Fibroblast of pulmonary artery (primary cell): ENCODE data around the gene CHKB.

Experiments
- DNase-seq: peaks from one replicate; pipeline ENCODE4 v3.0.0-alpha.2; 2010; ENCODE audit warnings: low read depth
- H3K4me3 ChIP-seq: replicated peaks from 2 replicates; pipeline ENCODE4 v1.5.1; 2011; ENCODE audit warnings: low read depth, mild to moderate bottlenecking, control low read depth, low read length, moderate library complexity
- TF ChIP-seq, protein P1 (sequence below): IDR thresholded peaks from 2 replicates; pipeline ENCODE4 v1.5.1; 2011; ENCODE audit warnings: mild to moderate bottlenecking, control low read depth, low read length, inconsistent platforms; ENCODE audit errors: missing control alignments

CHKB gene

DNA sequence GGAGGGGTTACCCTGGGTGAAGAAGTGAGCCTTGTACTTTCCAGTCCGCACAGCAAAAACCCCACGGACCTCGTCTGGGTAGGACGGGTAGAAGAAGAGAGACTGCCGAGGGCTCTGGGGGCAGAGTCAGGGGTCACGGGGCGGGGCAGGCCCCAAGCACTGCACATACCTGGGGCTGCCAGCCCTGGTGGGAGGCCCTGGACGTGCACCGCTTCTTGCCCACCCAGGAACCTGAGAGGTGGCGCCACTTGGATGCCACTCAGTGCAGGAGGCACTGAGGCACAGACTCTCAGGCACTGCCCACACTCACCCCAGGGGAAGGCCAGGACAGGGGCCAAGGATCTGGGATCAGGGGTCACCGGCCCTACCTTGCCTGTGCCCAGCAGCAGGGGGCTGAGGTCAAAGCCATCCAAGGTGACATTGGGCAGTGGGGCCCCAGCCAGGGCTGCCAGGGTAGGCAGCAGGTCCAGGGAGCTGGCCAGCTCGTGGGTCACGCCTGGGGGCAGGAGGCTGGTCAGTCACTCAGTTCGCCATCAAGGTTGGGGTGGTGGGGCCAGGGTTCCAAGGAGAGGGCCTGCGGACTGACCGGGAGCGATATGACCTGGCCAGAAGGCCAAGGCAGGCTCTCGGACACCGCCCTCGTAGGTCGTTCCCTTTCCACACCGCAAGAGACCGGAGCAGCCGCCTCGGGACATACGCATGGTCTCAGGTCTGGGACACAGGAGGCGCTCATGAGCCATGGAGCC lies 43.1 kb upstream of the CHKB start:
- TF ChIP-seq, protein P1, sequence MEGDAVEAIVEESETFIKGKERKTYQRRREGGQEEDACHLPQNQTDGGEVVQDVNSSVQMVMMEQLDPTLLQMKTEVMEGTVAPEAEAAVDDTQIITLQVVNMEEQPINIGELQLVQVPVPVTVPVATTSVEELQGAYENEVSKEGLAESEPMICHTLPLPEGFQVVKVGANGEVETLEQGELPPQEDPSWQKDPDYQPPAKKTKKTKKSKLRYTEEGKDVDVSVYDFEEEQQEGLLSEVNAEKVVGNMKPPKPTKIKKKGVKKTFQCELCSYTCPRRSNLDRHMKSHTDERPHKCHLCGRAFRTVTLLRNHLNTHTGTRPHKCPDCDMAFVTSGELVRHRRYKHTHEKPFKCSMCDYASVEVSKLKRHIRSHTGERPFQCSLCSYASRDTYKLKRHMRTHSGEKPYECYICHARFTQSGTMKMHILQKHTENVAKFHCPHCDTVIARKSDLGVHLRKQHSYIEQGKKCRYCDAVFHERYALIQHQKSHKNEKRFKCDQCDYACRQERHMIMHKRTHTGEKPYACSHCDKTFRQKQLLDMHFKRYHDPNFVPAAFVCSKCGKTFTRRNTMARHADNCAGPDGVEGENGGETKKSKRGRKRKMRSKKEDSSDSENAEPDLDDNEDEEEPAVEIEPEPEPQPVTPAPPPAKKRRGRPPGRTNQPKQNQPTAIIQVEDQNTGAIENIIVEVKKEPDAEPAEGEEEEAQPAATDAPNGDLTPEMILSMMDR: no peak
- H3K4me3 ChIP-seq: no peak overlapping the region
- DNase-seq: no peak

DNA sequence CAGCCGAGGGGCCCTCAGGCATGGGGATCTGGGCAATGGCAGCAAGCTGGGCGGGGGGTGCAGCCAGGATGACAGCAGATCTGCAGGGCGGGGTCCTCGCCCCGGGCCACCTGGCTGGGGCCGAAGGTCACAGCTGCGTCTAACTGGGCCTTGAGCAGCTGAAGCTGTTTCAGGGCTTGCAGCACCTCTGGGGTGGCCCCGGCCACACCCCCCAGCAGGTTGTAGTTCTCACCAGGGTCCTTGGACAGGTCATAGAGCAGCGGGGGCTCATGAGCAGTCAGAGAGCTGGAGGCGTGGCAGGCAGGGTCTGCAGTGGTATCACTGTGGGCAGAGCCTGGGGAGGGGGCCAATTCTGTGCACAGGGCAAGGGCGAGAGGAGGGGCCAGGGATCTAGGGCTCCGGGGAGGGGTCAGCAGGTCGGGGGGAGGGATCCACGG lies 42.5 kb upstream of the CHKB start:
- TF ChIP-seq, protein P1: no peak
- DNase-seq: no peak
- H3K4me3 ChIP-seq: no peak overlapping the region

DNA sequence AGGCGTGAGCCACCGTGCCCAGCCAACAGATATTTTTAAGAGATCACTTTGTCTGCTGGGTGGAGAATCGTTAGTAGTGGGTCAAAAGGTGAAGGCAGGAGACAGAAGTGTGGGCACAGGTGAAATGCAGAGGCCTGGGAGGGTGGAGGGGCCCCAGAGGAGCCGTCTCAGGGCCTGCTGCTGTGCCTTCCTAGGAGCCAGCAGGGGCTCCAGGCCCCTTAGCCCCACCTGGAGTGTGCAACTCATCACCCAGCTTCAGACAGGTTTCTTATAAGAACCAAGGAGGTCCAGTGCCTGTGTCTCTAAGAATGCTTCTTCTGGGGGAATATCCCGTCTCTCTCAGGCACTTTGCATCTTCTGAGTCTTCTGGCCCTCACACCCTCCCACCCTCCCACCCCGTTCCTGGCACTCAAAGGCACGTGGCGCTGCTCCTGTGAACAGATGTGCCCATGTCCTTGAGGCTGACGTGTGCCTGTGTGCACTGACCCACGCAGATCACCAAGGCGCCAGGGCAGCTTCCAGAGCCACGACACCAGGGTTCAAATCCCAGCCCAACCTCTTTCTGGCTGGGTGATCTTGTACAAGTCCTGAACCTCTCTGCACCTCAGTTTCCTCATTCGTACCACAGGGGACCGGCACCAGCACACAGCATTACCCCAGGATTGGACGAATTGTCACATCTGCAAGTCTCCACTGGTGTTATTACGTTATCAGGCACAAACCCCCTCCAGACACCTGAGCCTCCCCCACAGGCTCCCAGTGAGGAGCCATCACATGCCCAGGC lies 41.9 kb upstream of the CHKB start:
- H3K4me3 ChIP-seq: no peak overlapping the region
- TF ChIP-seq, protein P1: no peak
- no peak for DNase-seq

DNA sequence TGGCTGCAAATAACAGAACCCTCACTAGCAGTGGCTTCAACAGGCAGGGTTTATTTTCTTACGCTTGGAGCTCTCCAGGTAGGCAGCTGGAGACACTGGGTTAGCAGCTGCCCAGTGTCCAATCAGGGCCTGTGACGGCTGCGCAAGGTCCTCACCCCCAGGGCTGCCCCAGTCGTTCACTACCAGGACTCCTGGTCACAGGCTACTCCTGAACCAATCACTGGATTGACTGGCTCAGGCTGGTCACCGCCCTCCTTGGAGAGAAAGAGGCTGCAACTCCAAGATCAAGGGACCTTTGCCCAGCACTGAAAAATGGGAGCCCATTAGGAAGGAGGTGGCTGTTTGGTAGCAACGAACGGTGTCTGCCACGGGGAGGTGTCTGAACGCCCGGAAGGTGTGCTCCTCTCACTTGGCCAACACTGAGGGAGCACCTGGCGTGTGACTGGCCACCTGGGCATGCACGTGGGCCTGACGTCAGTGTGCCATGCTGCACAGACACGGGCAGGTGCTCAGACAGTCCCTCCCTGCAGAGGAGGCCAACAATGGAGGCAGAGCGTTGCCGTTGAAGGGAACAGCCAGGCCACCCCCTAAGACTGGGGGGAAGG lies 40.2 kb upstream of the CHKB start:
- no peak overlapping the region for H3K4me3 ChIP-seq
- TF ChIP-seq, protein P1: no peak
- DNase-seq: no peak

DNA sequence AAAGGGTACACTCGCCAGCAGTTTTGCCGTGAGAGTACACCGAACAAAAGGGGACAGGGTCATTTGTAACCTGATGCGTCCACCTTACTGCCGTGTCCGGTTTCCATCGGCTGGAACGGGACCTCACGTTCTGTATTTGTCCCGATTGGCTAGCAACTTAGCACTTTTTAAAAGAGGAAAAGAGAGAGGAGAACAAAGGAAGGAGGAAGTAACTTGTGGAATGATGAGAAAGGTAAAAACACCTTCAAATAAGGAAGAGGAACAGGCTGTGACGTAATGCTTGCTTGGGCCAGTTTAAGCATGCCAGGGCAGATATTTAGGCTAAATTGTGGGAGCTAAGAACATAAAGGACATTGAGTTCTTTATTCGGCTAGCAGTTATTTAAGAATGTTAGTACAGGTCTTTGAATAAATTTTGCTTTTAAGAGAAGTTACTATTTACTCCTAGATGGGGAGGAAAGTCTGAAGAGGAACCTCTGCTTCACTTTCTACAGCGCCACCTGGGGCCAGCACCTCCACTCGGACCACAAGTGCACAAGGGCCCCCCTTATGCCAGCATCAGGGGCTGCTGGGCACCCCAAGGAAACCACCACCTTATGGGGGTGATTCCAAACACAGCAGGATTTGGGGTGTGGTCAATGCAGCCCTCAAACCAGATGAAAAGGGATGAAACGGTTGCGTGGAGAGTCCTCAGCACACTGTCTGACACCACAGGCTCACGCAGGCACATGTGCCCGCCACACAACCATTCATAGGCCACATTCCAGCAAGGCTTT lies 39.5 kb upstream of the CHKB start:
- DNase-seq: no peak
- TF ChIP-seq, protein P1: peak; percentile 13
- no peak overlapping the region for H3K4me3 ChIP-seq

DNA sequence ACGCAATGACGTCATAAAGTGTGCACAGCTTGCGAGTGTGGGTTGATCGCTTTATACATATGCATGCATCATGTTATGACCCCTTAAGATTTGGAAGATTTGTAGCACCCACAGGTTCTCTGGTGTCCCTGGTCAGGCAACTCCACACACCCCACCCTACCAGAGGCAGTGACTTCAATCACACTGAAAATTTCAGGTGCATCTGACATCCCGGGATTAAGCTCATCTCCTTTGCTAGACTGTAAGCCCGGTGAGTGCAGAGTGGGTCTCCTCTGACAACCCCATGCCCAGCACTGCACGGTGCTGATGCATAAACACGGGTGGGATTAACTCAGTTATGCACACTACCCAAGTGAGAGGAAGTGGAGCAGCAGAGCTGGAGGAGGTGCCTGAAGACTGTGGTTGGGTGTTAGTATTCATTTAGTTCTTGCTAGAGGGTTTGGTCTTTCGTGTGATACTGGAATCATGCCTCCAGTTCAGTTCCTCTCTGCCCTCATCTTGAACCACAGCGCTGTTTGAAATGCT lies 38.8 kb upstream of the CHKB start:
- TF ChIP-seq, protein P1: no peak
- no peak for DNase-seq
- no peak overlapping the region for H3K4me3 ChIP-seq
